ENCODE data around the gene TGIF2LY. TPM values are rescaled to one million over a fixed set of nuclear protein-coding genes. Genes with fewer than 3 reads are reported as not detected.
"Not testable (repeated sequence)": the region's sequence is repeated elsewhere in the genome, so short reads cannot be mapped to it uniquely, and the experiment has no call there.

Gene TGIF2LY
- total RNA-seq: not detected

DNA sequence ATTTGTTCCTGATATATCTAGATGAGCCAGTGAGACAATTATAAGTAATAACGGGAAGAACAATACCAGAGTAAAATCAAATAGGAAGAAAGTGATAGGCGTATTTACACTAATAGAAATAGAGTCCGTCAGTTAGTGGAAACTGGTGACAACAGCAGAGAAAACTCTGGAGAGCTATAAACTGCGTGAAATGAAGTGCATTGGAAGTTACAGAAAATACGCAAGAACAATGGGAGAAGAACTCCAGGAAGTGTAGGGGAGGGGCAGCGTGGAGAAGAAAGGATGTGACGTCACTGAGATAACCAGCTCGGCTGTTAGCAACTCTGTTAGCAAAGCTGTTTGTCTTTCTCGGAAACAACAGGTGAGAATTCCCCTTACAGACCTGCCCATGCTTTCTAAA lies at the start of gene TGIF2LY:
Gene TGIF2LY, plus strand, starts transcription at position 301 of the 400 bp plus-strand sequence. CDS start 178 bp downstream, outside the sequence.
- not testable (repeated sequence) for FAIRE-seq; DNase-seq (ENCODE audit: low spot score in 2 of 2)

Small RNA genes within 50 kb of the gene (small RNA-seq; reads per million reads assigned to genes)
- not detected for gene PRRC2CP1

All from frontal cortex (tissue), 4 donors.